NCI-H1105 (cell line): Measurements from ENCODE around the gene FGF7.
"Not testable (repeated sequence)": the region's sequence is repeated elsewhere in the genome, so short reads cannot be mapped to it uniquely, and the experiment has no call there.

ENCODE experiments used
- DNase-seq: peaks from one replicate; lab custom pipeline; 2025; lab: John Stamatoyannopoulos, UW

Gene FGF7

DNA sequence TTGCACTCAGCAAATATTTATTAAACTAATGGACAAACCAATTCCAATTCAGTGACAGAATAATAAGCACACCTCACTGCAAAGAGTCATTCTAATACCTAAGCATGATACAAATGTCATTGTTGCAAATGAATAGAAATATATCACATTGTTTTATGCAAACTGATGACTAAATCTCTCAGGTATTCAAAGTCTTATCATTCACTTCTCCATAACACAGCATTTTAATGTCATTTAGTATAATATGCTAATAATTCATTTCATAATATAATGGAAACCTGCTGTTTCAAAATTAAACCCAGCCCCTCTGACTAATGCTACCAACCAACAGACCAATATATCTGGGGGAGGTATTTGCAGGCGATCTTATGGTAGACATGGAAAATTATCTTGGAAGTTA, 71.8 kb downstream of the FGF7 start:
- no peak for DNase-seq

GRCh38 chr15:49495993-49496753, 73.1 kb downstream of the FGF7 start:
- DNase-seq, result no peak

GRCh38 chr15:49501586-49501985, 78.5 kb downstream of the FGF7 start:
- DNase-seq, result no peak

GRCh38 chr15:49506341-49506740, 83.3 kb downstream of the FGF7 start:
- no peak for DNase-seq

GRCh38 chr15:49507261-49507660, 84.2 kb downstream of the FGF7 start:
- no peak for DNase-seq

DNA sequence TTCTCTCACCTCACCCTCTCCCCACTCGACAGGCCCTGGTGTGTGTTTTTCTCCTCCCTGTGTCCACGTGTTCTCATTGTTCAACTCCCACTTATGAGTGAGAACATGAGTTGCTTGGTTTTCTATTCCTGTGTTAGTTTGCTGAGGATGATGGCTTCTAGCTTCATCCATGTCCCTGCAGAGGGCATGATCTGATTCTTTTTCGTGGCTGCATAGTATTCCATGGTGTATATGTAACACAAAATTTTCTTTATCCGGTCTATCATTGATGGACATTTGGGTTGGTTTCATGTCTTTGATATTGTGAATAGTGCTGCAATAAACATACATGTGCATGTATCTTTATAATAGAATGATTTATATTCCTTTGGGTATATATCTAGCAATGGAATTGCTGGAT, 89.7 kb downstream of the FGF7 start:
- DNase-seq, result not testable (repeated sequence)

GRCh38 chr15:49521802-49522201, 98.8 kb downstream of the FGF7 start:
- no peak for DNase-seq

DNA sequence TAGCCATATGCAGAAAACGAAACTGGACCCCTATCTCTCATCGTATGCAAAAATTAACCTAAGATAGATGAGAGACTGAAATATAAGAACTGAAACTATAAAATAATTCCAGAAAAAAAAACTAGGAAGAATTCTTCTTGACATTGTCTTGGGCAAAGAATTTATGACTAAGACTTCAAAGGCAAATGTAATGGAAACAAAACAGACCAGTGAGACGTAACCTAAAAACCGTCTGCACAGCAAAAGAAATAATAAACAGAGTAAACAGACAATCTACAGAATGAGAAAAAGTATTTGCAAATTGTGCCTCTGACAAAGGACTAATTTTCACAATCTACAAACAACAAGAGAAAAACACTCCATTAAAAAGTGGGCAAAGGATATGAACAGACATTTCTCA, 105.2 kb downstream of the FGF7 start:
- DNase-seq, result no peak

GRCh38 chr15:49530092-49530491, 107.0 kb downstream of the FGF7 start:
- DNase-seq, result no peak
